Measurements from ENCODE around the gene MAFG. TPM values are rescaled to one million over a fixed set of nuclear protein-coding genes. Genes with fewer than 3 reads are reported as not detected.

MAFG gene
- total RNA-seq, 1 experiment from 2014 or later: 29.0 TPM

- no peaks in the 10 kb centered on the region for H3K27me3 ChIP-seq
- peaks cover 1% of the 10 kb centered on the region; the same call in 1 of the 2 replicates for H3K36me3 ChIP-seq
- no peak overlapping the region for H3K4me3 ChIP-seq
- no peak for DNase-seq
- H3K4me1 ChIP-seq: peaks cover 5% of the 10 kb centered on the region; the same call in 1 of the 2 replicates
- no peaks in the 10 kb centered on the region for H3K9me3 ChIP-seq (replicated peaks)
- no peak overlapping the region for H3K27ac ChIP-seq
These were observed 20.9 kb downstream of the MAFG start for GRCh38 chr17:81906476-81907218.

GRCh38 chr17:81905993-81906392 lies 21.5 kb downstream of the MAFG start:
- no peaks in the 10 kb centered on the region for H3K27me3 ChIP-seq
- H3K27ac ChIP-seq: no peak overlapping the region
- no peak for DNase-seq
- H3K9me3 ChIP-seq (replicated peaks): no peaks in the 10 kb centered on the region
- H3K4me1 ChIP-seq: peaks cover 5% of the 10 kb centered on the region; the same call in 1 of the 2 replicates
- H3K4me3 ChIP-seq: no peak overlapping the region
- no peaks in the 10 kb centered on the region for H3K36me3 ChIP-seq

GRCh38 chr17:81905424-81905875 lies 22.1 kb downstream of the MAFG start:
- Histone ChIP-seq H3K9me3 (replicated peaks) (no peaks in the 10 kb centered on the region), H3K36me3 (peaks cover under 1% of the 10 kb centered on the region; the same call in 1 of the 2 replicates), H3K4me1 (peaks cover 5% of the 10 kb centered on the region; the same call in 1 of the 2 replicates), H3K27me3 (no peaks in the 10 kb centered on the region), H3K4me3 (no peak overlapping the region), H3K27ac (no peak overlapping the region)
- DNase-seq: no peak

GRCh38 chr17:81904600-81905423 lies 22.7 kb downstream of the MAFG start:
- H3K27me3 ChIP-seq: no peaks in the 10 kb centered on the region
- H3K36me3 ChIP-seq: peaks cover 6% of the 10 kb centered on the region
- no peaks in the 10 kb centered on the region for H3K9me3 ChIP-seq (replicated peaks)
- peaks cover under 1% of the 10 kb centered on the region; the same call in 1 of the 2 replicates for H3K4me1 ChIP-seq
- no peak overlapping the region for H3K4me3 ChIP-seq
- no peak overlapping the region for H3K27ac ChIP-seq
- no peak for DNase-seq

- H3K36me3 ChIP-seq: peaks cover 7% of the 10 kb centered on the region
- no peaks in the 10 kb centered on the region for H3K4me1 ChIP-seq
- no peaks in the 10 kb centered on the region for H3K9me3 ChIP-seq (replicated peaks)
- no peak overlapping the region for H3K4me3 ChIP-seq
- DNase-seq: no peak
- H3K27ac ChIP-seq: no peak overlapping the region
- no peaks in the 10 kb centered on the region for H3K27me3 ChIP-seq
These were observed 23.5 kb downstream of the MAFG start for GRCh38 chr17:81903896-81904599.

- Histone ChIP-seq H3K36me3 (peaks cover 8% of the 10 kb centered on the region), H3K27ac (no peak overlapping the region), H3K4me1 (no peaks in the 10 kb centered on the region)
These were observed 24.1 kb downstream of the MAFG start for GRCh38 chr17:81903415-81903831.

GRCh38 chr17:81902653-81903414 lies 24.7 kb downstream of the MAFG start:
- H3K36me3 ChIP-seq: peaks cover 14% of the 10 kb centered on the region
- DNase-seq: no peak
- no peaks in the 10 kb centered on the region for H3K9me3 ChIP-seq (replicated peaks)
- no peak overlapping the region for H3K27ac ChIP-seq
- peaks cover 1% of the 10 kb centered on the region; the same call in 1 of the 2 replicates for H3K4me1 ChIP-seq
- no peaks in the 10 kb centered on the region for H3K27me3 ChIP-seq
- no peak overlapping the region for H3K4me3 ChIP-seq

More at GRCh38 chr17:81903415-81903831, 24.1 kb downstream of the MAFG start:
- no peaks in the 10 kb centered on the region for H3K27me3 ChIP-seq
- no peak for DNase-seq
- H3K9me3 ChIP-seq (replicated peaks): no peaks in the 10 kb centered on the region
- no peak overlapping the region for H3K4me3 ChIP-seq

- Histone ChIP-seq H3K4me3 (no peak within 1 kb of the TSS), H3K27ac (no peak within 1 kb of the TSS), H3K36me3 (peaks cover 20% of the 10 kb centered on the region), H3K9me3 (replicated peaks) (no peaks in the 10 kb centered on the region), H3K4me1 (peaks cover 2% of the 10 kb centered on the region; the same call in 1 of the 2 replicates), H3K27me3 (no peaks in the 10 kb centered on the region)
- no peak for DNase-seq
These were observed 25.4 kb downstream of the MAFG start, which contains the start of gene NPB for GRCh38 chr17:81902023-81902652. NPB (plus strand) TSS chr17:81902238; CDS start chr17:81902278, 40 bp downstream.

- Histone ChIP-seq H3K4me3 (no peak overlapping the region), H3K4me1 (peaks cover 2% of the 10 kb centered on the region; the same call in 1 of the 2 replicates), H3K36me3 (peaks cover 25% of the 10 kb centered on the region), H3K27me3 (no peaks in the 10 kb centered on the region), H3K27ac (no peak overlapping the region), H3K9me3 (replicated peaks) (no peaks in the 10 kb centered on the region)
- DNase-seq: no peak
These were observed 26.1 kb downstream of the MAFG start for GRCh38 chr17:81901167-81902022.

- H3K27ac ChIP-seq: no peak overlapping the region
- peaks cover 34% of the 10 kb centered on the region for H3K36me3 ChIP-seq
These were observed 27.2 kb downstream of the MAFG start for GRCh38 chr17:81900181-81900820.

GRCh38 chr17:81899514-81900166 lies 27.9 kb downstream of the MAFG start:
- DNase-seq: no peak
- no peak overlapping the region for H3K27ac ChIP-seq
- H3K4me1 ChIP-seq: peaks cover 2% of the 10 kb centered on the region; the same call in 1 of the 2 replicates

More at GRCh38 chr17:81900181-81900820, 27.2 kb downstream of the MAFG start:
- Histone ChIP-seq H3K4me1 (peaks cover 2% of the 10 kb centered on the region; the same call in 1 of the 2 replicates), H3K4me3 (no peak overlapping the region), H3K9me3 (replicated peaks) (no peaks in the 10 kb centered on the region), H3K27me3 (no peaks in the 10 kb centered on the region)
- DNase-seq: no peak

GRCh38 chr17:81898885-81899284 lies 28.6 kb downstream of the MAFG start:
- DNase-seq: no peak
- Histone ChIP-seq H3K36me3 (peaks cover 41% of the 10 kb centered on the region), H3K4me1 (peaks cover 2% of the 10 kb centered on the region; the same call in 1 of the 2 replicates), H3K27ac (no peak overlapping the region), H3K27me3 (no peaks in the 10 kb centered on the region), H3K4me3 (no peak overlapping the region), H3K9me3 (replicated peaks) (no peaks in the 10 kb centered on the region)

More at GRCh38 chr17:81899514-81900166, 27.9 kb downstream of the MAFG start:
- Histone ChIP-seq H3K36me3 (peaks cover 37% of the 10 kb centered on the region), H3K27me3 (no peaks in the 10 kb centered on the region), H3K4me3 (no peak overlapping the region), H3K9me3 (replicated peaks) (no peaks in the 10 kb centered on the region)

Measured in SJCRH30 (cell line).